Measurements from ENCODE around the gene MEI1. TPM values are rescaled to one million over a fixed set of nuclear protein-coding genes. Genes with fewer than 3 reads are reported as not detected.
A peak's percentile ranks its signal among the peaks of the same experiment; 100 is the strongest.

MEI1 gene
- total RNA-seq, 1 experiment from 2014 or later, result 4.9 TPM

GRCh38 chr22:41739576-41739975 lies 40.3 kb downstream of the MEI1 start:
- no peak for DNase-seq
- Histone ChIP-seq H4K20me1 (ENCODE audit: insufficient read depth, low read depth, low read length) (no peaks in the 10 kb centered on the region), H3K4me3 (ENCODE audit: low read length) (no peak overlapping the region), H3K4me2 (ENCODE audit: low read depth, low read length, poor library complexity, severe bottlenecking) (no peak overlapping the region), H3K9me2 (replicated peaks; ENCODE audit: insufficient read depth, low read length) (no peaks in the 10 kb centered on the region), H2AFZ (ENCODE audit: low read length) (peak overlapping the region; percentile 60; the same call in 1 of the 2 replicates), H3K36me3 (ENCODE audit: insufficient read depth, low read length) (no peaks in the 10 kb centered on the region), H3K9me3 (ENCODE audit: low read length) (no peaks in the 10 kb centered on the region), H3K9ac (ENCODE audit: low read length) (no peak overlapping the region), H3K4me1 (ENCODE audit: low read length) (peaks cover 7% of the 10 kb centered on the region), H3K27ac (ENCODE audit: low read length) (no peak overlapping the region), H3K79me2 (ENCODE audit: low read length) (no peaks in the 10 kb centered on the region), H3K27me3 (ENCODE audit: low read length) (no peaks in the 10 kb centered on the region)

DNA sequence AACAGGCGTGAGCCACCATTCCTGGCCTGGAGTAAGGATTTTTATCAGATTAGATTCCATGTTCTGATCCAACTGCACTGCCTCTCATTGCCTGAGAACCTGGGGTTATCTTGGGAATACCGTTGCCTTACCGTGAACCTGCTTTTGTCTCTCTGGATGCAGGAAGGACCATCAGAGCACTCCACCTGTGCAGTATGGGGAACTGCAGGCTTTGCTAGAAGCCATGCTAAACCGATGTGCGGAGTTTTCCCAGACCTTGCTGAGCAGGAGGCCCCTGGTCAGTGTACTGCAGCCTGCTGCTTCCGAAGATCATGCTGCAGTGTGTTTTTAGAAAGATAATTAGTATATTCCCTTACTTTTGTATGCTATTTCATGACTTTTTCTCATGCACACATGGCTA lies 43.6 kb downstream of the MEI1 start:
- Histone ChIP-seq H3K4me2 (ENCODE audit: low read depth, low read length, poor library complexity, severe bottlenecking) (no peak overlapping the region), H3K4me3 (ENCODE audit: low read length) (no peak overlapping the region), H3K27me3 (ENCODE audit: low read length) (no peaks in the 10 kb centered on the region), H3K36me3 (ENCODE audit: insufficient read depth, low read length) (no peaks in the 10 kb centered on the region), H3K79me2 (ENCODE audit: low read length) (no peaks in the 10 kb centered on the region), H3K4me1 (ENCODE audit: low read length) (peaks cover 19% of the 10 kb centered on the region), H3K9ac (ENCODE audit: low read length) (no peak overlapping the region), H3K27ac (ENCODE audit: low read length) (no peak overlapping the region), H2AFZ (ENCODE audit: low read length) (no peak overlapping the region), H3K9me2 (replicated peaks; ENCODE audit: insufficient read depth, low read length) (no peaks in the 10 kb centered on the region), H3K9me3 (ENCODE audit: low read length) (no peaks in the 10 kb centered on the region), H4K20me1 (ENCODE audit: insufficient read depth, low read depth, low read length) (no peaks in the 10 kb centered on the region)
- DNase-seq, result no peak

GRCh38 chr22:41745968-41746367 lies 46.7 kb downstream of the MEI1 start:
- Histone ChIP-seq H2AFZ (ENCODE audit: low read length) (no peak overlapping the region), H3K9me2 (replicated peaks; ENCODE audit: insufficient read depth, low read length) (no peaks in the 10 kb centered on the region), H3K9ac (ENCODE audit: low read length) (no peak overlapping the region), H3K27me3 (ENCODE audit: low read length) (no peaks in the 10 kb centered on the region), H3K79me2 (ENCODE audit: low read length) (no peaks in the 10 kb centered on the region), H3K4me1 (ENCODE audit: low read length) (peaks cover 15% of the 10 kb centered on the region), H3K4me3 (ENCODE audit: low read length) (no peak overlapping the region), H3K36me3 (ENCODE audit: insufficient read depth, low read length) (no peaks in the 10 kb centered on the region), H3K27ac (ENCODE audit: low read length) (no peak overlapping the region), H3K4me2 (ENCODE audit: low read depth, low read length, poor library complexity, severe bottlenecking) (no peak overlapping the region), H4K20me1 (ENCODE audit: insufficient read depth, low read depth, low read length) (no peaks in the 10 kb centered on the region), H3K9me3 (ENCODE audit: low read length) (no peaks in the 10 kb centered on the region)
- no peak for DNase-seq

DNA sequence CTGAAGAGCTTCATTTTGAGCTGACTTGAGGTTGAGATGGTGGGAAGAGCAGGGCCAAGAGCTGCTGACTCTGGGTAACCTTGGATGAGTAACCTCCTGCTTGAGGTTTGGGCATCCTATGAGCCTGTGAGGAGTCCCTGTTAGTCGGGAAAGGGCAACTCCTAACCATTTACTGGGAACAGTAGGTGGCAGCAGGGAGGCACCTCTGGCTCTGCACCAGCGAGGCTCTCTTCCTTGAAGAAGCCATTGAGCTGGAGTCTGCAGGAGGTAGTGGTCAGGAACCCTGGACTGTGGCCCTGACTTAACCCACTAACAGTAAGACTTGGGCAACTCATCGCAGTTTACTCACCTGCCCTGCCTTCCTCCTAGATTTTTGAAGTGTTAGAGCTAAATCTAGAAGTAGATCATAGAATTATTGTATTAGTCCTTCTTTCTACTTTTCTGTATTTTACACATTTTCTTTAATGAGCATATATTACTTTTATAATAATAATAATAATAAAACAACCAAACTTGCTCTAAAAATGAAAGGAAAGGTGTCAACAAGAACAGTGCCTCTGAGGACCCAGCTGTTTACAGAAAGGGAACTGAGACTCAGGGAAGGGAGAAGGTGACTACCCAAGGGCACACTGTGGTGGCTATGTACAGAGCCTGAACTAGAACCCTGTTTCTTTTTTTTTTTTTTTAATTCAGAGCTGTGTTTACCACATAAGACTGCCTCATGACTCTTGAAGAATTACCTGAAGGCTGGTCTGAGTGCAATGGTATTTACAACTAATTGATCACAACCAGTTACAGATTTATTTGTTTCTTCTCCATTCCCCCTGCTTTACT lies 47.5 kb downstream of the MEI1 start:
- no peaks in the 10 kb centered on the region for H3K9me3 ChIP-seq (ENCODE audit: low read length)
- no peak overlapping the region for H3K27ac ChIP-seq (ENCODE audit: low read length)
- H3K4me1 ChIP-seq (ENCODE audit: low read length), result peaks cover 15% of the 10 kb centered on the region
- no peaks in the 10 kb centered on the region for H4K20me1 ChIP-seq (ENCODE audit: insufficient read depth, low read depth, low read length)
- no peak overlapping the region for H3K4me3 ChIP-seq (ENCODE audit: low read length)
- no peak overlapping the region for H2AFZ ChIP-seq (ENCODE audit: low read length)
- DNase-seq, result peak; percentile 78
- H3K27me3 ChIP-seq (ENCODE audit: low read length), result no peaks in the 10 kb centered on the region
- H3K79me2 ChIP-seq (ENCODE audit: low read length), result no peaks in the 10 kb centered on the region
- H3K9me2 ChIP-seq (replicated peaks; ENCODE audit: insufficient read depth, low read length), result no peaks in the 10 kb centered on the region
- no peak overlapping the region for H3K4me2 ChIP-seq (ENCODE audit: low read depth, low read length, poor library complexity, severe bottlenecking)
- H3K9ac ChIP-seq (ENCODE audit: low read length), result no peak overlapping the region
- H3K36me3 ChIP-seq (ENCODE audit: insufficient read depth, low read length), result no peaks in the 10 kb centered on the region

- no peak overlapping the region for H3K9ac ChIP-seq (ENCODE audit: low read length)
- no peak for DNase-seq
- no peak overlapping the region for H2AFZ ChIP-seq (ENCODE audit: low read length)
- H3K9me3 ChIP-seq (ENCODE audit: low read length), result no peaks in the 10 kb centered on the region
- no peak overlapping the region for H3K4me3 ChIP-seq (ENCODE audit: low read length)
- no peaks in the 10 kb centered on the region for H3K79me2 ChIP-seq (ENCODE audit: low read length)
- peaks cover 8% of the 10 kb centered on the region for H3K4me1 ChIP-seq (ENCODE audit: low read length)
- no peak overlapping the region for H3K27ac ChIP-seq (ENCODE audit: low read length)
- no peak overlapping the region for H3K4me2 ChIP-seq (ENCODE audit: low read depth, low read length, poor library complexity, severe bottlenecking)
- no peaks in the 10 kb centered on the region for H3K36me3 ChIP-seq (ENCODE audit: insufficient read depth, low read length)
- H3K9me2 ChIP-seq (replicated peaks; ENCODE audit: insufficient read depth, low read length), result no peaks in the 10 kb centered on the region
- no peaks in the 10 kb centered on the region for H3K27me3 ChIP-seq (ENCODE audit: low read length)
- no peaks in the 10 kb centered on the region for H4K20me1 ChIP-seq (ENCODE audit: insufficient read depth, low read depth, low read length)
These were observed 53.0 kb downstream of the MEI1 start for GRCh38 chr22:41752011-41752970.

- DNase-seq, result no peak
- H3K9me3 ChIP-seq (ENCODE audit: low read length), result no peaks in the 10 kb centered on the region
- H3K27ac ChIP-seq (ENCODE audit: low read length), result no peak overlapping the region
- H4K20me1 ChIP-seq (ENCODE audit: insufficient read depth, low read depth, low read length), result no peaks in the 10 kb centered on the region
- no peaks in the 10 kb centered on the region for H3K4me1 ChIP-seq (ENCODE audit: low read length)
- no peaks in the 10 kb centered on the region for H3K36me3 ChIP-seq (ENCODE audit: insufficient read depth, low read length)
- no peaks in the 10 kb centered on the region for H3K9me2 ChIP-seq (replicated peaks; ENCODE audit: insufficient read depth, low read length)
- H2AFZ ChIP-seq (ENCODE audit: low read length), result no peak overlapping the region
- H3K79me2 ChIP-seq (ENCODE audit: low read length), result no peaks in the 10 kb centered on the region
- H3K4me2 ChIP-seq (ENCODE audit: low read depth, low read length, poor library complexity, severe bottlenecking), result no peak overlapping the region
- no peak overlapping the region for H3K4me3 ChIP-seq (ENCODE audit: low read length)
- no peak overlapping the region for H3K9ac ChIP-seq (ENCODE audit: low read length)
- no peaks in the 10 kb centered on the region for H3K27me3 ChIP-seq (ENCODE audit: low read length)
These were observed 54.7 kb downstream of the MEI1 start for GRCh38 chr22:41753984-41754383.

GRCh38 chr22:41757502-41757901 lies 58.2 kb downstream of the MEI1 start:
- Histone ChIP-seq H3K79me2 (ENCODE audit: low read length) (no peaks in the 10 kb centered on the region), H3K4me1 (ENCODE audit: low read length) (no peaks in the 10 kb centered on the region), H4K20me1 (ENCODE audit: insufficient read depth, low read depth, low read length) (no peaks in the 10 kb centered on the region), H3K4me2 (ENCODE audit: low read depth, low read length, poor library complexity, severe bottlenecking) (no peak overlapping the region), H3K27me3 (ENCODE audit: low read length) (no peaks in the 10 kb centered on the region), H3K27ac (ENCODE audit: low read length) (no peak overlapping the region), H3K9me3 (ENCODE audit: low read length) (no peaks in the 10 kb centered on the region), H3K9me2 (replicated peaks; ENCODE audit: insufficient read depth, low read length) (no peaks in the 10 kb centered on the region), H3K4me3 (ENCODE audit: low read length) (no peak overlapping the region), H3K9ac (ENCODE audit: low read length) (no peak overlapping the region), H2AFZ (ENCODE audit: low read length) (no peak overlapping the region), H3K36me3 (ENCODE audit: insufficient read depth, low read length) (no peaks in the 10 kb centered on the region)
- no peak for DNase-seq

DNA sequence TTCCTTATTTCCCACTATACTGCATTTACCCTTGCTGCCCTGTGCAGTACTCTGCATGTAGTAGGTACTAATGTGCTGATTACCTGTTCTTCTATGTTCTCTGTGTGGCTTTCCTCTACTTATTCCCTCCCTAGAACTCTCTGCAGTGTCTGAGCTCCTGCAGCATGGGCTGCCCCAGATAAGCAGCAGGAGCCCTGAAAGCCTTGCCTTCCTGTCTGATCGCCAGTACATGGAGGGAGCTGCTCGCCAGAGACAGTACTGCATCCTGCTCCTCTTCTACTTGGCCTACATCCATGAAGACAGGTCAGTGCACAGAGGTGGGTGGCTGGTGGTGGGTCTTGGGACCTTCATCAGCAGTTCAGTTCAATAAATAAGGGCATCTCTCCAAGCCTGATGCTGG lies 58.9 kb downstream of the MEI1 start:
- no peaks in the 10 kb centered on the region for H3K4me1 ChIP-seq (ENCODE audit: low read length)
- no peak overlapping the region for H3K27ac ChIP-seq (ENCODE audit: low read length)
- H3K79me2 ChIP-seq (ENCODE audit: low read length), result no peaks in the 10 kb centered on the region
- no peak overlapping the region for H2AFZ ChIP-seq (ENCODE audit: low read length)
- H3K4me3 ChIP-seq (ENCODE audit: low read length), result no peak overlapping the region
- no peak overlapping the region for H3K4me2 ChIP-seq (ENCODE audit: low read depth, low read length, poor library complexity, severe bottlenecking)
- H3K36me3 ChIP-seq (ENCODE audit: insufficient read depth, low read length), result no peaks in the 10 kb centered on the region
- no peak overlapping the region for H3K9ac ChIP-seq (ENCODE audit: low read length)
- H3K27me3 ChIP-seq (ENCODE audit: low read length), result no peaks in the 10 kb centered on the region
- no peaks in the 10 kb centered on the region for H4K20me1 ChIP-seq (ENCODE audit: insufficient read depth, low read depth, low read length)
- no peaks in the 10 kb centered on the region for H3K9me3 ChIP-seq (ENCODE audit: low read length)
- no peaks in the 10 kb centered on the region for H3K9me2 ChIP-seq (replicated peaks; ENCODE audit: insufficient read depth, low read length)
- no peak for DNase-seq
